ENCODE data around the gene KCNH2.

- peak; percentile 83 to 97 (median 88) for TF ChIP-seq CTCF (IDR thresholded peaks at IDR 0.05 in 2 of 3, conservative IDR thresholded peaks at IDR 0.05 in 1 of 3; ENCODE audit: control insufficient read depth in 2 of 3, extremely low read depth in 1 of 3, insufficient read depth in 1 of 3, low read depth in 3 of 3, low read length in 3 of 3)
- TF ChIP-seq NFYB (IDR thresholded peaks at IDR 0.05; ENCODE audit: insufficient read depth, low read depth, low read length): no peak
- TF ChIP-seq SIN3A (IDR thresholded peaks at IDR 0.05; ENCODE audit: low read depth, low read length): no peak
- TF ChIP-seq YBX1 (IDR thresholded peaks at IDR 0.05): no peak
Observed at GRCh38 chr7:151017953-151018420, 39.9 kb upstream of the KCNH2 start.
